Heart left ventricle (tissue), 13 donors: Measurements from ENCODE around the gene PPP2R5D.

Experiments used
- CTCF ChIP-seq, 12 donors: fragments of 200-600 bp; sonication (generic) in 4 of 12; IDR thresholded peaks; one replicate each; pipeline versions ENCODE4 v1.5.0 to v1.8.0; 2018 to 2022; ENCODE audit warnings: antibody characterized with exemption in 12 of 12, mild to moderate bottlenecking in 5 of 12
- POLR2A ChIP-seq, 2 donors: fragments of 450-650 bp; IDR thresholded peaks; one replicate each; pipeline ENCODE4 v1.6.1; 2017; ENCODE audit warnings: antibody characterized with exemption in 2 of 2, mild to moderate bottlenecking in 2 of 2, moderate library complexity in 2 of 2
- donor health status: ischemic (EF 13 %, LVEDD 7.1; RV severe dilation, severe dysfunction).
- donor health status: DM: no; HTN: yes; CAD: no.
- donor health status: DM: no; HTN: no; CAD: no.
- donor health status: ischemic (EF 25% LVEDD 6.9; RV normal size, moderate dysfunction).
- donor health status: ischemic (EF 25% LVEDD 5.7; RV mildly dilated, moderate dysfunction).
- donor health status: ischemic (EF 35%, LVEDD 5.7; RV mildly dilated, moderate dysfunction).
- donor health status: nonischemic (EF 11% LVEDD 7.7; RV severe dilation, severe dysfunction).
- donor health status: DM: yes; HTN: yes; CAD: no.
- donor health status: PGD.
- donor health status: ischemic (EF 29% LVEDD 5.4; RV normal size, mild dysfunction).
- donor health status: nonischemic (EF 23%, LVEDD 6.1; RV moderate dilation, normal function).

GRCh38 chr6:42938428-42938796, 46.0 kb upstream of the PPP2R5D start:
- TF ChIP-seq CTCF (IDR thresholded peaks at IDR 0.05) (no peak), POLR2A (IDR thresholded peaks at IDR 0.05) (no peak)
